ENCODE results near the gene PLCB1. TPM values are rescaled to one million over a fixed set of nuclear protein-coding genes. Genes with fewer than 3 reads are reported as not detected.

The PLCB1 gene
- total and polyA plus RNA-seq, 4 donors, result 1.6 to 43.8 (median 6.1) TPM

- Histone ChIP-seq H3K4me1 (ENCODE audit: control insufficient read depth in 5 of 5, insufficient read depth in 5 of 5, low read length in 5 of 5) (peaks cover 0 to 13% (median 3%) of the 10 kb centered on the region in 5 donors), H3K4me3 (no peak overlapping the region), H3K9me3 (ENCODE audit: control insufficient read depth in 4 of 4, insufficient read depth in 3 of 4, low read length in 3 of 4) (no peaks in the 10 kb centered on the region), H3K36me3 (ENCODE audit: control insufficient read depth in 4 of 4, insufficient read depth in 4 of 4, low read length in 4 of 4) (no peaks in the 10 kb centered on the region), H3K27me3 (ENCODE audit: control insufficient read depth in 3 of 3, insufficient read depth in 3 of 3, low read length in 2 of 3) (no peaks in the 10 kb centered on the region), H3K9ac (ENCODE audit: insufficient read depth in 1 of 2, low read length in 2 of 2) (no peak overlapping the region), H3K27ac (ENCODE audit: low read depth in 1 of 2, low read length in 1 of 2) (peak overlapping the region in 1 of 2 donors; percentile 41)
- DNase-seq (no peak), ATAC-seq (ENCODE audit: insufficient read depth, low FRiP score) (no peak)
- TF ChIP-seq, protein P1, sequence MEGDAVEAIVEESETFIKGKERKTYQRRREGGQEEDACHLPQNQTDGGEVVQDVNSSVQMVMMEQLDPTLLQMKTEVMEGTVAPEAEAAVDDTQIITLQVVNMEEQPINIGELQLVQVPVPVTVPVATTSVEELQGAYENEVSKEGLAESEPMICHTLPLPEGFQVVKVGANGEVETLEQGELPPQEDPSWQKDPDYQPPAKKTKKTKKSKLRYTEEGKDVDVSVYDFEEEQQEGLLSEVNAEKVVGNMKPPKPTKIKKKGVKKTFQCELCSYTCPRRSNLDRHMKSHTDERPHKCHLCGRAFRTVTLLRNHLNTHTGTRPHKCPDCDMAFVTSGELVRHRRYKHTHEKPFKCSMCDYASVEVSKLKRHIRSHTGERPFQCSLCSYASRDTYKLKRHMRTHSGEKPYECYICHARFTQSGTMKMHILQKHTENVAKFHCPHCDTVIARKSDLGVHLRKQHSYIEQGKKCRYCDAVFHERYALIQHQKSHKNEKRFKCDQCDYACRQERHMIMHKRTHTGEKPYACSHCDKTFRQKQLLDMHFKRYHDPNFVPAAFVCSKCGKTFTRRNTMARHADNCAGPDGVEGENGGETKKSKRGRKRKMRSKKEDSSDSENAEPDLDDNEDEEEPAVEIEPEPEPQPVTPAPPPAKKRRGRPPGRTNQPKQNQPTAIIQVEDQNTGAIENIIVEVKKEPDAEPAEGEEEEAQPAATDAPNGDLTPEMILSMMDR (IDR thresholded peaks at IDR 0.05; ENCODE audit: control extremely low read depth, extremely low read depth), result no peak
- WGBS, 2 donors, result 48 to 58% methylated on average over 12 of the region's 12 CpGs
Measured at GRCh38 chr20:8213831-8214587, 81.9 kb downstream of the PLCB1 start.

- Histone ChIP-seq H3K27ac (ENCODE audit: low read depth in 1 of 2, low read length in 1 of 2) (no peak overlapping the region), H3K4me3 (no peak overlapping the region), H3K9ac (ENCODE audit: insufficient read depth in 1 of 2, low read length in 2 of 2) (no peak overlapping the region), H3K36me3 (ENCODE audit: control insufficient read depth in 4 of 4, insufficient read depth in 4 of 4, low read length in 4 of 4) (no peaks in the 10 kb centered on the region), H3K9me3 (ENCODE audit: control insufficient read depth in 4 of 4, insufficient read depth in 3 of 4, low read length in 3 of 4) (no peaks in the 10 kb centered on the region), H3K27me3 (ENCODE audit: control insufficient read depth in 3 of 3, insufficient read depth in 3 of 3, low read length in 2 of 3) (no peaks in the 10 kb centered on the region), H3K4me1 (ENCODE audit: control insufficient read depth in 5 of 5, insufficient read depth in 5 of 5, low read length in 5 of 5) (peaks cover 0 to 11% (median 3%) of the 10 kb centered on the region in 5 donors)
- peak; percentile 22 to 80 (median 60) for DNase-seq
- 60 to 64% methylated on average over 8 of the region's 8 CpGs for WGBS, 2 donors
- TF ChIP-seq, protein P1 (IDR thresholded peaks at IDR 0.05; ENCODE audit: control extremely low read depth, extremely low read depth), result no peak
- no peak for ATAC-seq (ENCODE audit: insufficient read depth, low FRiP score)
Measured at GRCh38 chr20:8215361-8215781, 83.3 kb downstream of the PLCB1 start.

- no peaks in the 10 kb centered on the region for H3K9me3 ChIP-seq (ENCODE audit: control insufficient read depth in 4 of 4, insufficient read depth in 3 of 4, low read length in 3 of 4)
- TF ChIP-seq, protein P1 (IDR thresholded peaks at IDR 0.05; ENCODE audit: control extremely low read depth, extremely low read depth), result no peak
- DNase-seq (no peak), ATAC-seq (ENCODE audit: insufficient read depth, low FRiP score) (no peak)
- no peak overlapping the region for H3K4me3 ChIP-seq
- H3K36me3 ChIP-seq (ENCODE audit: control insufficient read depth in 4 of 4, insufficient read depth in 4 of 4, low read length in 4 of 4), result no peaks in the 10 kb centered on the region
- H3K9ac ChIP-seq (ENCODE audit: insufficient read depth in 1 of 2, low read length in 2 of 2), result no peak overlapping the region
- H3K27ac ChIP-seq (ENCODE audit: low read depth in 1 of 2, low read length in 1 of 2), result no peak overlapping the region
- no peaks in the 10 kb centered on the region for H3K27me3 ChIP-seq (ENCODE audit: control insufficient read depth in 3 of 3, insufficient read depth in 3 of 3, low read length in 2 of 3)
- 88 to 94% methylated on average over 5 of the region's 5 CpGs for WGBS, 2 donors
- peaks cover 0 to 11% (median 3%) of the 10 kb centered on the region in 5 donors for H3K4me1 ChIP-seq (ENCODE audit: control insufficient read depth in 5 of 5, insufficient read depth in 5 of 5, low read length in 5 of 5)
Measured at GRCh38 chr20:8216375-8217200, 84.5 kb downstream of the PLCB1 start.
